Body of pancreas (tissue), 4 donors: ENCODE data around the gene ZFC3H1. TPM values are rescaled to one million over a fixed set of nuclear protein-coding genes. Genes with fewer than 3 reads are reported as not detected.

ENCODE experiments used
- ATAC-seq: fragments of 150-250 bp; one replicate; pipeline ENCODE4 v1.9.1; 2016
- DNase-seq, 4 donors: peaks; one replicate each; pipeline ENCODE4 v3.0.0-alpha.2; 2019
- H3K27ac ChIP-seq, 4 donors: fragments of 200-600 bp; sonication (generic); 1 replicate in 3 of 4; 2 replicates in 1 of 4; pipeline versions ENCODE4 v1.5.1 to v1.6.1; 2016 to 2019; ENCODE audit warnings: mild to moderate bottlenecking in 1 of 4, mixed read lengths in 1 of 4, moderate library complexity in 1 of 4
- H3K27me3 ChIP-seq, 2 donors: fragments of 200-600 bp; sonication (generic); one replicate each; pipeline ENCODE4 v1.6.0; 2016; ENCODE audit warnings: mild to moderate bottlenecking in 1 of 2
- H3K36me3 ChIP-seq, 2 donors: fragments of 200-600 bp; sonication (generic); replicated peaks in 1 of 2; 2 replicates each; pipeline ENCODE4 v1.5.1; 2016; ENCODE audit warnings: low read depth in 2 of 2; ENCODE audit not compliant: insufficient read depth in 1 of 2
- H3K4me1 ChIP-seq: fragments of 200-600 bp; sonication (generic); one replicate; pipeline ENCODE4 v1.6.0; 2016
- H3K4me3 ChIP-seq, 2 donors: fragments of 200-600 bp; sonication (generic); 1 replicate in 1 of 2; 2 replicates in 1 of 2; pipeline ENCODE4 v1.5.1; 2016 to 2019
- H3K9me3 ChIP-seq, 3 donors: fragments of 200-600 bp; sonication (generic); 1 replicate in 2 of 3; 2 replicates in 1 of 3; pipeline ENCODE4 v1.5.1; 2016
- CTCF ChIP-seq, 7 experiments: fragments of 450-650 bp in 4 of 7; fragments of 200-600 bp in 3 of 7; sonication (generic) in 3 of 7; IDR thresholded peaks; one replicate each; pipeline ENCODE4 v1.5.1; 2016 to 2019; ENCODE audit warnings: antibody characterized with exemption in 7 of 7
- POLR2A ChIP-seq, 3 donors: fragments of 450-650 bp; IDR thresholded peaks; one replicate each; pipeline ENCODE4 v1.6.1; 2016; ENCODE audit warnings: antibody characterized with exemption in 3 of 3, mild to moderate bottlenecking in 2 of 3
- whole genome bisulfite sequencing, 2 donors: methylation state at CpG; one replicate each; pipeline ENCODE4 v1.1.5; 2017; 5-methylcytosine and 5-hydroxymethylcytosine counted together
- intact Hi-C: fragments of 100-400 bp; cut with DNase I; formaldehyde crosslinking; loops from one replicate; pipeline ENCODE4 v1.15.1; 2023
- total RNA-seq, 2 donors: library from RNA; depleted of rRNA; stranded (reverse); fragments of >200 nt; gene quantifications; one replicate each; pipeline ENCODE4 v1.1.0, GENCODE V29; 2016

ZFC3H1 gene
- total RNA-seq, 2 donors from 2014 or later = 36.1 to 116 TPM

- no peaks in the 10 kb centered on the region for H3K9me3 ChIP-seq
- ATAC-seq (no peak), DNase-seq (no peak)
- no peak overlapping the region for H3K4me3 ChIP-seq
- no peaks in the 10 kb centered on the region for H3K27me3 ChIP-seq
- TF ChIP-seq POLR2A (IDR thresholded peaks at IDR 0.05) (no peak), CTCF (IDR thresholded peaks at IDR 0.05) (no peak)
- WGBS, 2 donors = 83 to 92% methylated on average over 5 of the region's 5 CpGs
- no peak overlapping the region for H3K27ac ChIP-seq
- intact Hi-C loops = no loop called here
- H3K36me3 ChIP-seq = no peaks in the 10 kb centered on the region
- peaks cover 25% of the 10 kb centered on the region for H3K4me1 ChIP-seq
Measured at GRCh38 chr12:71683633-71684032, 20.0 kb upstream of the ZFC3H1 start.

GRCh38 chr12:71682466-71682865 is 18.8 kb upstream of the ZFC3H1 start:
- H3K9me3 ChIP-seq = no peaks in the 10 kb centered on the region
- no peak for ATAC-seq
- WGBS, 2 donors = 85 to 92% methylated on average over 1 of the region's 1 CpG

GRCh38 chr12:71671816-71672215 is 8.2 kb upstream of the ZFC3H1 start:
- H3K36me3 ChIP-seq = no peaks in the 10 kb centered on the region
- no peaks in the 10 kb centered on the region for H3K27me3 ChIP-seq
- WGBS, 2 donors = 22 to 33% methylated on average over 1 of the region's 1 CpG
- ATAC-seq (peak; percentile 87), DNase-seq (peak in 1 of 4 donors; percentile 22)
- no peaks in the 10 kb centered on the region for H3K9me3 ChIP-seq
- peak overlapping the region in 2 of 4 donors; percentile 30 to 38 for H3K27ac ChIP-seq
- peaks cover 19% of the 10 kb centered on the region for H3K4me1 ChIP-seq
- intact Hi-C loops = no loop called here
- TF ChIP-seq CTCF (IDR thresholded peaks at IDR 0.05) (no peak), POLR2A (IDR thresholded peaks at IDR 0.05) (no peak)
- no peak overlapping the region for H3K4me3 ChIP-seq

More at GRCh38 chr12:71682466-71682865, 18.8 kb upstream of the ZFC3H1 start:
- TF ChIP-seq CTCF (IDR thresholded peaks at IDR 0.05) (no peak), POLR2A (IDR thresholded peaks at IDR 0.05) (no peak)
- Histone ChIP-seq H3K4me1 (peaks cover 13% of the 10 kb centered on the region), H3K4me3 (no peak overlapping the region), H3K36me3 (no peaks in the 10 kb centered on the region), H3K27me3 (no peaks in the 10 kb centered on the region), H3K27ac (no peak overlapping the region)
- intact Hi-C loops = no loop called here
- DNase-seq = no peak

- Histone ChIP-seq H3K27ac (peak overlapping the region in 2 of 4 donors; percentile 30 to 38), H3K4me3 (no peak overlapping the region), H3K9me3 (no peaks in the 10 kb centered on the region), H3K4me1 (peaks cover 20% of the 10 kb centered on the region), H3K27me3 (no peaks in the 10 kb centered on the region), H3K36me3 (no peaks in the 10 kb centered on the region)
- ATAC-seq (no peak), DNase-seq (no peak)
- intact Hi-C loops = no loop called here
- TF ChIP-seq CTCF (IDR thresholded peaks at IDR 0.05) (no peak), POLR2A (IDR thresholded peaks at IDR 0.05) (no peak)
Measured at GRCh38 chr12:71671311-71671710, 7.7 kb upstream of the ZFC3H1 start.

GRCh38 chr12:71666259-71666658 is 2.6 kb upstream of the ZFC3H1 start:
- H3K27me3 ChIP-seq = no peaks in the 10 kb centered on the region
- no peaks in the 10 kb centered on the region for H3K36me3 ChIP-seq
- H3K4me1 ChIP-seq = peaks cover 20% of the 10 kb centered on the region
- no peak overlapping the region for H3K4me3 ChIP-seq
- 94% methylated on average over 5 of the region's 5 CpGs for WGBS, 2 donors
- no peak overlapping the region for H3K27ac ChIP-seq
- TF ChIP-seq CTCF (IDR thresholded peaks at IDR 0.05) (no peak), POLR2A (IDR thresholded peaks at IDR 0.05) (no peak)
- no peak for DNase-seq
- ATAC-seq = no peak
- intact Hi-C loops = no loop called here
- H3K9me3 ChIP-seq = no peaks in the 10 kb centered on the region
